HAP-1 (cell line): Measurements from ENCODE around the gene ARFGEF2.
"Not testable (repeated sequence)": the region's sequence is repeated elsewhere in the genome, so short reads cannot be mapped to it uniquely, and the experiment has no call there.

Experiments used
- DNase-seq, 2 experiments: peaks; one replicate each; pipeline ENCODE4 v3.0.0-alpha.2; 2016 to 2020; ENCODE audit warnings: low spot score in 2 of 2
- H3K27me3 ChIP-seq: fragments of 250-450 bp; sonication (Bioruptor Pico); 2 replicates; pipeline ENCODE4 v1.5.1; 2020; ENCODE audit warnings: low read depth, mild to moderate bottlenecking, moderate library complexity
- H3K36me3 ChIP-seq: fragments of 250-450 bp; sonication (Bioruptor Pico); replicated peaks from 2 replicates; pipeline ENCODE4 v1.5.1; 2020; ENCODE audit warnings: mild to moderate bottlenecking
- H3K4me1 ChIP-seq: fragments of 250-450 bp; sonication (Bioruptor Pico); 2 replicates; pipeline ENCODE4 v1.5.1; 2020; ENCODE audit warnings: mild to moderate bottlenecking
- H3K4me3 ChIP-seq: fragments of 250-450 bp; sonication (Bioruptor Pico); 2 replicates; pipeline ENCODE4 v1.5.1; 2020; ENCODE audit warnings: mild to moderate bottlenecking, moderate library complexity
- H3K9me3 ChIP-seq: fragments of 250-450 bp; sonication (Bioruptor Pico); 2 replicates; pipeline ENCODE4 v1.5.1; 2020; ENCODE audit warnings: mild to moderate bottlenecking, moderate library complexity
- in situ Hi-C: fragments of 300-500 bp; cut with MboI; formaldehyde crosslinking; loops from 3 replicates; pipeline ENCODE4 v1.14.3; 2020; ENCODE audit warnings: low sequenced_read_pairs, inconsistent platforms, mixed read lengths

Gene ARFGEF2

GRCh38 chr20:48959899-48960550 lies 38.5 kb downstream of the ARFGEF2 start:
- in situ Hi-C loops: no loop called here
- H3K4me3 ChIP-seq: no peak overlapping the region
- peaks cover 16% of the 10 kb centered on the region for H3K36me3 ChIP-seq
- H3K4me1 ChIP-seq: no peaks in the 10 kb centered on the region
- no peaks in the 10 kb centered on the region for H3K27me3 ChIP-seq
- DNase-seq: no peak
- H3K9me3 ChIP-seq: no peaks in the 10 kb centered on the region

- no peak overlapping the region for H3K4me3 ChIP-seq
- H3K36me3 ChIP-seq: peaks cover 7% of the 10 kb centered on the region
- DNase-seq: no peak
- no peaks in the 10 kb centered on the region for H3K27me3 ChIP-seq
- in situ Hi-C loops: no loop called here
- H3K9me3 ChIP-seq: no peaks in the 10 kb centered on the region
- H3K4me1 ChIP-seq: no peaks in the 10 kb centered on the region
Observed at GRCh38 chr20:48962421-48962820, 40.9 kb downstream of the ARFGEF2 start.

DNA sequence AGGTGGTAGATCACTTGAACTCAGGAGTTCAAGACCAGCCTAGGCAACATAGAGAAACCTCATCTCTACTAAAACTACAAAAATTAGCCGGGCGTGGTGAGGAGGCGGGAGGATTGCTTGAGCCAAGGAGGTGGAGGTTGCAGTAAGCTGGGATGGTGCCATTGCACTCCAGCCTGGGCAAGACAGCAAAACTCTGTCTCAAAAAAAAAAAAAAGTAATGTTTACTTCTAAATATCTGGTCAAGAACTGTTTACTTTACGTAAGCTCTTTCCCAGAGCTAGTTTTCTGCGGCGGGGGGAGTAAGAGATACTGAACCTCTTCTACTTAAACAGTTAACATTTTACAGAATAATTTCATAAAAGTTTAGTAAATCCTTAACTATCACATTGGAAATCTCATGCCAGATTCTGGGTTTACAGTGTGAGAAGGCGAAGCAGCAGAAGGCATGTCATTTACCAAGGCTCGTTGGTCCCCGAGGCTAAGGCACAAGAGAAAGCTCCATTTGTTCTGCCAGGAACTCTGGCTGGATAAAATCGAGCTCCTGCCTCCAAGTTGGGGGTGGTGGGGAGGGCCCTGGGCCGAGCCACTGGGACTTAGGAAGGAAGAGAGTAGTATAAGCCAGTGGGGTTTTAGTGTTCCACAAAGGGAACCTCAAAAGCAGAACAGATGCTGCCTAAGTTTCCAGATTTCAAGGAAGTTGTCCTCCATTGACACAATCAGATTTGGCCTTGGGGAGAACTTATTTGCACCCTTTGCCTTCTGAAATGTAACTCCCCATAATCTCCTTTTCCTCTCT lies 41.7 kb downstream of the ARFGEF2 start:
- H3K36me3 ChIP-seq: peaks cover 4% of the 10 kb centered on the region
- in situ Hi-C loops: no loop called here
- no peaks in the 10 kb centered on the region for H3K27me3 ChIP-seq
- no peak for DNase-seq
- H3K4me1 ChIP-seq: no peaks in the 10 kb centered on the region
- H3K9me3 ChIP-seq: no peaks in the 10 kb centered on the region
- H3K4me3 ChIP-seq: no peak overlapping the region

- no peaks in the 10 kb centered on the region for H3K4me1 ChIP-seq
- H3K4me3 ChIP-seq: no peak overlapping the region
- no peaks in the 10 kb centered on the region for H3K9me3 ChIP-seq
- H3K36me3 ChIP-seq: peaks cover 23% of the 10 kb centered on the region
- no peak for DNase-seq
- H3K27me3 ChIP-seq: no peaks in the 10 kb centered on the region
- in situ Hi-C loops: no loop called here
Observed at GRCh38 chr20:48965189-48965910, 43.8 kb downstream of the ARFGEF2 start.

DNA sequence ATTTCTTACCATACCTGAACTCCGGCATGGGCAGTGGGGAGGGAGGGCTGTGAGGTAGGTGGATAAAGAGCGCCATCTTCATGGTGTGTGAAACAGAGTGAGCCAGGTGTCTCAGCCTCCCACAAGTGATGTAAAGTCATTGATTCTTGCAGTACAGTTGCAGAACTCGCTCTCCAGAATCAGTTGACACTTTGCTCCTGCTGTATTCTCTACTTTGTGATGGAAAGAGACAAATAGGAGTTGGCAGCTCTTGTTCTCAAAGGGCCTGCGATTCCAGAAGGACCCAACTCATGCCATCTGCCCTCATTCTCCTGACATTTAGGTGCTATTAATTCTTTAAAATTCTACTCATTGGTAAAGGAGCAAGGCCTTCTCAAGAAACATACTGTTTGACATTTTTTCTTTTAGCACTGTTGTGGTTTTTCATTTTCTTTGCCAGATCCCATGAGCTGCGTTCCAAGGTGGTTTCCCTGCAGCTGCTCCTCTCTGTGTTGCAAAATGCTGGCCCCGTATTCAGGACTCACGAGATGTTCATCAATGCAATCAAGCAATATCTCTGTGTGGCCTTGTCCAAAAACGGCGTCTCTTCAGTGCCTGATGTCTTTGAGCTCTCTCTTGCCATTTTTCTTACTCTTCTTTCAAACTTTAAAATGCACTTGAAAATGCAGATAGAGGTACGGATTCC lies 49.3 kb downstream of the ARFGEF2 start:
- Histone ChIP-seq H3K9me3 (no peaks in the 10 kb centered on the region), H3K27me3 (no peaks in the 10 kb centered on the region), H3K4me3 (no peak overlapping the region), H3K36me3 (peaks cover 34% of the 10 kb centered on the region), H3K4me1 (no peaks in the 10 kb centered on the region)
- no peak for DNase-seq
- in situ Hi-C loops: no loop called here

DNA sequence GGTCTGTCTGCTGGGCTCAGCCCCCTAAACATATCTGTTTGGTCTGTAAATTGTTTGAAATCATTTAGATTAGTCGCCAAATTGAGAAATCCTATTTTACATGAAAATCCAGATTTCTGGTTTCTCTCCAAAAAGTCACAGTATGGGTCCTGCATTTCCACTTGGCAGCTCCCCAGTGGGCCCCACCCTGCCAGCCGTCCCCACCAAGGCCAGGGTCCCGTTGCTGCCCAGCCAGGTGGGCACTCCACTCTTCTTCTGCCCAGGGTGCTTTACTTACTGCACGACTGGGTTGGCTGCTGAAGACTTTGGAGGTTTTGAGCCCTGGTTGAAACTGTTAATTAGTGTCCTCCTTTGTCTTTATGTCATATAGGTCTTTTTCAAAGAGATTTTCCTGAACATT lies 50.4 kb downstream of the ARFGEF2 start:
- DNase-seq: no peak
- in situ Hi-C loops: no loop called here

DNA sequence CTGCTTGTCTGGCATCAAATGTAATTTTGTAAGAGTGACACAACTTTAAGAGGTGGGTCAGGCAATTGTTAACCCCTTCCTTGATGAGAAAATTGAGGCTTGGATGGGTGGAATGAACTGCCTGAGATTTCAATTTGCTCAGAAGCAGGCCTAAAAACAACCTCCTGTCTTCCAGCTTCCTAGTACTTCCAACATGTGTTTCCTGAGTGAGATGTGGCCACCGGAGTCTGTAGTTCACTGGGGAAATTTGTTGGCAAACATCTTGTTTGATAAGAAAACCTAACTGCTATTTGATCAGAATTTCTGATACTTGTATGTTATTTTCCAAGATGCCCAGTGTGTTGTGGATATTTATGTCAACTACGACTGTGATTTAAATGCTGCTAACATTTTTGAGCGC lies 51.3 kb downstream of the ARFGEF2 start:
- DNase-seq: no peak
- in situ Hi-C loops: no loop called here
- peaks cover 45% of the 10 kb centered on the region for H3K36me3 ChIP-seq

More for the DNA sequence above, 50.4 kb downstream of the ARFGEF2 start:
- H3K9me3 ChIP-seq: no peaks in the 10 kb centered on the region
- H3K27me3 ChIP-seq: no peaks in the 10 kb centered on the region
- H3K4me3 ChIP-seq: no peak overlapping the region
- peaks cover 42% of the 10 kb centered on the region for H3K36me3 ChIP-seq
- no peaks in the 10 kb centered on the region for H3K4me1 ChIP-seq

DNA sequence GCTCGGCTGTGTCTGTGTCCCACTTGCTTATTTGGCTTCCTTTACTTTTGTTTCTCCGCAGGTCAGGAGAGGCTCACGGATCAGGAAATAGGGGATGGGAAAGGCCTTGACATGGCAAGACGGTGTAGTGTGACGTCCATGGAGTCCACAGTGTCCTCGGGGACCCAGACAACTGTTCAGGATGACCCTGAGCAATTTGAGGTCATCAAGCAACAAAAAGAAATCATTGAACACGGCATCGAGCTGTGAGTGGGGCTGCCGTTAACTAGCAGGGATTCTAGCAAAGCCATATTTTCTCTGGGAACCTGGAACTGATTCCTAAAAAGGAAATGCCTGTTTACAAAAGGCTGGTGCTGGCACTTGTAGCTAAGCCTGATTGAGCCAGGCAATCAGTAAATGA lies 54.4 kb downstream of the ARFGEF2 start:
- no peaks in the 10 kb centered on the region for H3K9me3 ChIP-seq
- no peaks in the 10 kb centered on the region for H3K4me1 ChIP-seq
- no peak for DNase-seq
- H3K4me3 ChIP-seq: no peak overlapping the region
- no peaks in the 10 kb centered on the region for H3K27me3 ChIP-seq
- peaks cover 27% of the 10 kb centered on the region for H3K36me3 ChIP-seq
- in situ Hi-C loops: no loop called here

More for the DNA sequence above, 51.3 kb downstream of the ARFGEF2 start:
- H3K27me3 ChIP-seq: no peaks in the 10 kb centered on the region
- no peaks in the 10 kb centered on the region for H3K9me3 ChIP-seq
- no peak overlapping the region for H3K4me3 ChIP-seq
- H3K4me1 ChIP-seq: no peaks in the 10 kb centered on the region

GRCh38 chr20:48979980-48980379 lies 58.5 kb downstream of the ARFGEF2 start:
- DNase-seq, H3K9me3 ChIP-seq, H3K4me3 ChIP-seq, in situ Hi-C loops, H3K4me1 ChIP-seq, H3K27me3 ChIP-seq: not testable (repeated sequence)
- peaks cover 27% of the 10 kb centered on the region for H3K36me3 ChIP-seq

- DNase-seq: no peak
- no peaks in the 10 kb centered on the region for H3K4me1 ChIP-seq
- H3K36me3 ChIP-seq: peaks cover 32% of the 10 kb centered on the region
- no peaks in the 10 kb centered on the region for H3K9me3 ChIP-seq
- H3K4me3 ChIP-seq: no peak overlapping the region
- in situ Hi-C loops: no loop called here
- no peaks in the 10 kb centered on the region for H3K27me3 ChIP-seq
Observed at GRCh38 chr20:48983423-48984400, 62.2 kb downstream of the ARFGEF2 start.

DNA sequence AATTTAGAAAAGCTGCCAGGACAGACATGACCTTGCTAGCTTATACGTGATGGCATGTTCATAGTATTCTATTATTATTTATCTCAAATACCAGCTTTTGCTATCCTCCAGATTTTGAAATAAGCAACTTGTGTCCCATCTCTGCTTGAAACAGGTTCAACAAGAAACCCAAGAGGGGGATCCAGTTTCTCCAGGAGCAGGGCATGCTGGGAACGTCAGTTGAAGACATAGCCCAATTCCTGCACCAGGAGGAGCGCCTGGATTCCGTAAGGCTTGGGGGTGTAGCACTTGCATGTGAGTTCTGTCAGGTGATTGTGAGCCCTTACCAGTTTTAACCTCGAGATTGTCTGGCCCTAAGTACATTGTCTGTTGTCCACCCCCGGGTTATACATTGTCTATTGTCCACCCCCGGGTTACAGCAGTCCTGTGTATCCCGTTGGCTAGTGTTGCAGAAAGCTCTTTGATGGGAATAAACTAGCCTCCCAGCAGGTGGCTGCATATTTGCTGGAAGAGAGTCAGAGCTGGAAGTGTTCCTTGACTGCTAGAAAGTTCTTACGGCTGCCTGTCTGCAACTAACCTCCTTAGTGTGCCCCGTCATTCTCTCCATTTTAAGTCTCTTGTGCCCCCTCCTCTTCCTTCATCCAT lies 63.2 kb downstream of the ARFGEF2 start:
- in situ Hi-C loops: no loop called here
- Histone ChIP-seq H3K4me1 (no peaks in the 10 kb centered on the region), H3K4me3 (no peak overlapping the region), H3K9me3 (no peaks in the 10 kb centered on the region), H3K27me3 (no peaks in the 10 kb centered on the region), H3K36me3 (peaks cover 32% of the 10 kb centered on the region)
- DNase-seq: no peak

DNA sequence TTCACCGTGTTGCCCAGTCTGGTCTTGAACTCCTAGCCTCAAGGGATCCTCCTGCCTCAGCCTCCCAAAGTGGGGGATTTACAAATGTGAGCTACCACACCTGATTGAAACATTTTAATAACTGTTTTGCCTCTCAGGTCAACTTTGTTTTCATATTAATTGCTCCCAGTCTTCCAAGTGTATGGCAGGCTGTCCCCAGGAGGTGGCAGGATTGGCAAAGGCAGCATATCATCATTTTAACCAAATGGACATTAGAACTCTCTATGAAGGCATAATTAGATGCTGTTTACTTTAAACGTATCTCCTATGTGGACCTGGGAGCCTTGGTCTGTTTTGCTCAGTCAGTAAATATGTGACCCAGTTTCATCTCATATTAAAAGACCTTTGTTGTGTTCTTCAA lies 65.4 kb downstream of the ARFGEF2 start:
- no peak for DNase-seq
- peaks cover 50% of the 10 kb centered on the region for H3K36me3 ChIP-seq
- H3K9me3 ChIP-seq: no peaks in the 10 kb centered on the region
- in situ Hi-C loops: no loop called here
- H3K27me3 ChIP-seq: no peaks in the 10 kb centered on the region
- H3K4me3 ChIP-seq: no peak overlapping the region
- no peaks in the 10 kb centered on the region for H3K4me1 ChIP-seq
